Uterus (tissue), 2 donors: Measurements from ENCODE around the gene PRKN.

Source experiments
- CTCF ChIP-seq, 4 experiments: fragments of 200-600 bp in 2 of 4; fragments of 450-650 bp in 2 of 4; sonication (generic) in 2 of 4; IDR thresholded peaks; one replicate each; pipeline ENCODE4 v1.5.1; 2016 to 2019; ENCODE audit warnings: antibody characterized with exemption in 4 of 4, mild to moderate bottlenecking in 2 of 4, moderate library complexity in 1 of 4
- POLR2A ChIP-seq, 2 donors: fragments of 450-650 bp; IDR thresholded peaks; one replicate each; pipeline ENCODE4 v1.6.1; 2016; ENCODE audit warnings: antibody characterized with exemption in 2 of 2, mild to moderate bottlenecking in 1 of 2, moderate library complexity in 1 of 2

GRCh38 chr6:161366301-161366923 lies 1361.2 kb downstream of the PRKN start:
- TF ChIP-seq POLR2A (IDR thresholded peaks at IDR 0.05) (no peak), CTCF (IDR thresholded peaks at IDR 0.05) (no peak)
